Tongue (tissue), 2 donors: ENCODE results near the gene MAP3K15. TPM values are rescaled to one million over a fixed set of nuclear protein-coding genes. Genes with fewer than 3 reads are reported as not detected.

ENCODE experiments used
- DNase-seq: peaks from one replicate; pipeline ENCODE4 v3.0.0-alpha.2; 2015
- total RNA-seq: library from RNA; depleted of rRNA; stranded (reverse); fragments of >200 nt; gene quantifications from one replicate; pipeline ENCODE4 v1.2.3, GENCODE V29; 2014

MAP3K15 gene
- 0.41 TPM for total RNA-seq

DNA sequence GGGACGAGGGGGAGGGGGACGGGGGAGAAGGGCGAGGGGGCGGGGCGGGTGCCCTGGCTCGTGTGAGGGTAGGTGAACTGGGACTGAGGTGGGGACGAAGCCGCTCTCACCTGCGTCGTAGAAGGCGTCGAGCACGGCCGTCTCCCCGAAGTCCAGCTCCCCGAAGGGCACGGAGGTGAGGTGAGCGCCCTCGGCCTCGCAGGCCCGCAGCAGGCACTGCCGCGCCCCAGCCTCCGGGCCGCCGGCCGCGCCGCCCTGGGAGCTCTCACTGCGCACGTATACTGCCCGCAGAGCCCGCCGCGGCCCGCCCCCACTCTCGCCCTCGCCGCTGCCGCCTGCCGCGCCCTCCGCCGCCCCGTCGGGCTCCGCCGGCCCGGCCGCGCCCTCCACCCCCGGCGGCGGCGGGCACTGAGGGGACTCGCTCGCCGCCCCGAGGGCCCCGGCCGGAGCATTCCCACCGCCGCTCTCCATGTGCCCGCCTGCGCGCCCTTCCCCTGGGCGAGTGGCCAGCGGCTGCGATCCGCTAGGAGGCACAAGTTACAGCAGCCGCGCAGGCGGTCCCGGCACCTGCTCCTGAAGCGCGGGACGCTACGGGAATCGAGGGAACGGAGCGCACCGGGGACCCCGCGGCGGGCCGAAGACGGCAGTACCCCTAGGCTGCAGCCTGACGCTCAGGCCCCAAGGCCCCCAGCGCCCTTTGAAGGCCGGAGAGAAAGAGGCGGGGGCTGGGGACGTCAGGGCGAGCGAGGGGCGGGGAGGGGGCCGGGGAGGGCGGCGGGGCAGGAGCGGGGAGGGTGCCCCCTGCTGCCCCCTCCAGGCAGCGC, at the start of gene MAP3K15:
MAP3K15 (minus strand) TSS at position 718 of the 824 bp plus-strand sequence; CDS start at position 471, 247 bp downstream.
- DNase-seq = peak; percentile 30

GRCh38 chrX:19564606-19565005, 49.3 kb upstream of the MAP3K15 start:
- DNase-seq = no peak

DNA sequence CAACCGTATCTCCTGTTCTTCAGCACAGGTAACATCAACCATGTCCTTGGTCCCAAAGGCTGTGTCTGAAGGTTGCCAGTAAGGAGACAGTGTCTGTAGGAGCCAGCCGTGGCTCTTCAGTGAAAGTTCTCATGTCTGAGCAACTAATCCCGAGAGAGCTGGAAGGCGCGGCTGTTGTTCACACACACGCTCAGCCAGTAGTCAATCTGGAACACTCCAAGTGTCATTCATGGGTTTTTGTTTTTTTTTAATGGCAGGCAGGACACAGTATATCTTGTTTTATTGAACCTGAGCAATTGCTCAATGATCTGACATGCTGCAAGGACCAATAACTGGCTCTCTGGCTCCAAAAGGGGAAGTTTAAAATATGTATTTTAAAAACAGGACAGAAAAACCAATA, 48.4 kb upstream of the MAP3K15 start:
- no peak for DNase-seq

- DNase-seq = no peak
These were observed 48.0 kb upstream of the MAP3K15 start for GRCh38 chrX:19563327-19563726.

GRCh38 chrX:19560611-19561010, 45.3 kb upstream of the MAP3K15 start:
- no peak for DNase-seq

DNA sequence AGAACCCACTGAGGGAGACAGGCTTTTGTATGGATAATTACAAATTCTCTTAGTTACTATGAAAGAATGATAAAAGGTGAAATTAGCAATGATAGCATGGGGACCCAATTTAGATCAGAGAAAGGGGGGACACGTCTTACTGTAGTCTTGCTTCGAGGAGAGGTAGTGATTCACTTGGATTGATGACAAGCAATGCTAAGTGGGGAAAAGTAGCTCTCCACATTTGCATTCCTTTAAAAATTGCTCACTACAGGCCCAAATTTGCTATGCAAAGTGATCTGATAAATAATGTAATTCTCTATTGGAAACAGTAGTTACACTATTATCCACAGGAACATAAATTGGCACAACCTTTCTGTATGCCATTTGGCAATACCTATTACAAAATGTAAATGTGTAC, 42.5 kb upstream of the MAP3K15 start:
- no peak for DNase-seq

DNA sequence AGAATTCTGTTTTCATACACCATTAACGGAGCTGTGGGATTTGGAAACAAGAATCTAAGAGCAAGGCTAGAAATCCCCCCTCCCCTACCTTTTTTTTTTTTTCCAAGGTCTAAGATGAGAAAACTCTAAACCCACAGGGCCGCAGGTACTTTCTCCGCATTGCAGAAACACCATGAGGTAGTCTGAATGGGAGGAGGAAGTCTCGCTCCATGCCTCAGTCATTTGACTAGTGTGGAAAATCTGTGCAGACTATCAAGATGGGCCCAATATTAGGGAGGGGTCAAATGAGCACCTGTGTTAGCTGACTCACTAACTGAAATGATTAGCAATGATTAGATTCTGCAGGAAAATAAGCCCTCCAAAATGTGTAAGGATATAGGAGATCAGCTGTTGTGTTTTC, 40.9 kb upstream of the MAP3K15 start:
- no peak for DNase-seq

DNA sequence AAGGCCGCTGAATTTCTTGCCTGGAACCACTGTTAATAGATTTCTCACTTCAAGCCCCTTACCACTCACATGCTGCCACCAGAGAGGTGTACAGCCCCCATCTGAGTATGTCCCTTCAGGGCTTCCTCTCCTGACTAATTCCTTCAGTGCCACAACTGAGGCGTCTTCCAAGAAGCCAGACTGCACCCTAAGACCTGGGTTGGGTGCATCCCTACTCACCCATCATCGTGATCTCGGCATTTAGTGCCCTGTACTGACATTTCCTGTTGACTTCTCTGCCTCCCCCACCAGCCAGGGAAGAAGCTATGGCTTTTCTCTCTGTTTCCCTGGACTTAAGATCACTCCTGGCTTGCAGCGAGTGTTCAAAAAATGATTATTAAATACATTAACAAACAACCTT, 40.4 kb upstream of the MAP3K15 start:
- DNase-seq = no peak

DNA sequence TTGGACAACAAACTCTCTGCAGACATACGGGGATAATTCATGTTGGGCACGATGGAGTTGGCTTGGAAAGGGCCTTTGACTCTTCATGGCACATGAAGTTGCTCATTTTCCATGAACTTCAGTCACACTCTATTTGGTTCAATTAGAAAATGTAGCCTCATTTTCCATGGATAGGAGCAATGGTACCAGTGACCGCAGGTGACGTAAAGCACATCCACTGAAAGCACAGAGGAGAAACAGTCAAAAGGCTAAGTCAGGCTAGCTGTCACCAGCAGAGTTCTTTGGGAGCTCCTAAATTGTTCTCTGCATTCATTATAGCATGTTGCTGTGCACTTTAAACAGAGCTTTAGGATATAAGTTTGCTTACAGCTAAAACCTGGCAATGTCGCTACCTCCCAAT, 39.9 kb upstream of the MAP3K15 start:
- DNase-seq = no peak

GRCh38 chrX:19554786-19555185, 39.5 kb upstream of the MAP3K15 start:
- DNase-seq = peak; percentile 74

DNA sequence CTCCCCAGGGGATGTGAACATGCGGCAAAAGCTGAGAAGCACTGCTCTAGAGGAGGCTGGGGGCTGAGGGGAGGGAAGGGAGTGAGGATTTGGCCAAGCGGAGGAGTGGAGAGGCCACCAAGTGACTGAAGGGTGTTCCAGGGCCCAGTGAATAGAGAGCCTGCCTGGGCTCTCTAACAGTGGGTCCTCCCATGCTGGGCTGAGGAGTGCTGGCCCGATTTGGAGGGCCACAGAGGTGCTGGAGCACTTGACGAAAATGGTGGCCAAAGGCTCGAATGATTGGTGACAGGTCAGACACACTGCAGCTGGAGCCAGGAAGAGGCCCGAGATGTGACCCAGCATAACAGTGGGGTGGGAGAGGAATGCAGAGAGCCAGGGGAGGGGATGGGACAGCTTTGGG, 37.5 kb upstream of the MAP3K15 start:
- DNase-seq = no peak

DNA sequence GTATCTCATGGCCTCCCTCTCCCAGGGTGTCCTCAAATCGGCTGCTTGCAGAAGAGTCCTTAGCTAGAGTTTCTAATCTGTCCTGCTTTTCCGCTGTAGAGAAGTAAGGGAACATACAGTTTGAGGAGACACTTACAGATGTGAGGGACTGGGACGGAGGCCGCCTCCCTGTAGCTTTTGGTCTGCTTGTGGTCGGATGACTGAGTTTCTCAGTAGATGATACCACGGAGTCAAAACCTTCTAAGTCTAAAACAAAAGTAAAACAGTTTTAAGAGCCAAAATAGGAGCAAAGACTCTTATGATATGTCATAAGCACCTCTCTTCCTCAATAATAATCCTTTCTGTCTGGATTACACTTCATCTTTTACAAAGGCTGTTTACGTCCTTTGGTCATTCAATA, 34.5 kb upstream of the MAP3K15 start:
- DNase-seq = no peak

DNA sequence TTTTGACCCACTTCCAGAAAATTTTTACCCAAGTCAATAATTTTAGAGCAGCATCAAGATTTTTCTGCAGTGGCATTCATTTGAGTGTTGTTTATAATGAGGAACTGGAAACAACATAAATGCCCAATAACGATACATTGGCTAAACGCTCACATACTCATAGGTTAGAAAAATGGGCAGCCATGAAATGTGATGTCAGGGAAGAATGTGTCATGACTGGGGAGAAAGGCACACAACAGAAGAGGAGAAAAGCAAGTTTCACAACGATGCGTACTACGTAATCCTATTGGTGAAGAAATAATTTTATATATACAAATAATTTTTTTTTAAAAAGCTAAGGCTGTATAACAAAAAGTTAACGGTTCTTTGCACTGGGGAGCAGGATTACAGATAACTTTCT, 33.6 kb upstream of the MAP3K15 start:
- DNase-seq = no peak

GRCh38 chrX:19548279-19548678, 33.0 kb upstream of the MAP3K15 start:
- DNase-seq = no peak

DNA sequence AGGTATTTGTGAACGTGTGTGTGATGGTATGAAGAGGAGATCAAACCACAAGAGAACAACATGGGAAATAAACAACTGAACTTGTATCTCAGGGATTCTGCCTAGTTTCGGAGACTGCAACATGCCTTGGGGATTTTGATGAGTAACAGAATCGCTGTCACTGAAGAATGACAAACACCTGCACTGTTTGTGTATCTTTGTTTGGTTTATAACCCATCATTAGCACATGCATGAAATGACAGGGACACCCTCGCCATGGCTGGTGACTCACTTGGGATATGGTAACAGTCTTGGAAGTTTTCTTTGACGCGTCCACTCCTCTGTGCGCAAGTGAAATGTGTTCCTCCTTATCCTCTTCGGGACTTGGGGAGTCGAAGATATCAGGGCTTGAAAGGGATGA, 30.3 kb upstream of the MAP3K15 start:
- no peak for DNase-seq

GRCh38 chrX:19544693-19545305, 29.5 kb upstream of the MAP3K15 start:
- peak; percentile 73 for DNase-seq

DNA sequence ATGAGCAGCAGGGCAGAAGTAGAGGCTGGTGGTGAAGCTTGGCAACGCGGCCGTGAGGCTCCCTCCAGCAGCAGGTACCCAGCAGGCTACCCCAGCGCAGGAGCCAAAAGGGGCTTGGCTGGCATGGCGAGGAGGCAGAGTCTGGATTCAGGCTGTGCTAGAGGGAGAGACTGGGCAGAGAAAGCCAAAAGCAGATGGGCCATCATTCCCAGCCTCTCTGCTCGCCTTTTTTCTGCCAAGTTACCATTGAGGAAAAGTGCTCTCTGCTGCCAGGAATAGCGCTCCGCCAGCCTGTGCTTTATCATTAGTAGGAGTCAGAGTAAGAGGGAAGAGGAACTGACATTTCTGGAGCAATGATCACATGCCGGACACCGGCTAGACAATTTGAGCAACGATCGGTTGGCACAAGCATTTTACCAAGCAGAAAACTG, 28.7 kb upstream of the MAP3K15 start:
- DNase-seq = no peak

DNA sequence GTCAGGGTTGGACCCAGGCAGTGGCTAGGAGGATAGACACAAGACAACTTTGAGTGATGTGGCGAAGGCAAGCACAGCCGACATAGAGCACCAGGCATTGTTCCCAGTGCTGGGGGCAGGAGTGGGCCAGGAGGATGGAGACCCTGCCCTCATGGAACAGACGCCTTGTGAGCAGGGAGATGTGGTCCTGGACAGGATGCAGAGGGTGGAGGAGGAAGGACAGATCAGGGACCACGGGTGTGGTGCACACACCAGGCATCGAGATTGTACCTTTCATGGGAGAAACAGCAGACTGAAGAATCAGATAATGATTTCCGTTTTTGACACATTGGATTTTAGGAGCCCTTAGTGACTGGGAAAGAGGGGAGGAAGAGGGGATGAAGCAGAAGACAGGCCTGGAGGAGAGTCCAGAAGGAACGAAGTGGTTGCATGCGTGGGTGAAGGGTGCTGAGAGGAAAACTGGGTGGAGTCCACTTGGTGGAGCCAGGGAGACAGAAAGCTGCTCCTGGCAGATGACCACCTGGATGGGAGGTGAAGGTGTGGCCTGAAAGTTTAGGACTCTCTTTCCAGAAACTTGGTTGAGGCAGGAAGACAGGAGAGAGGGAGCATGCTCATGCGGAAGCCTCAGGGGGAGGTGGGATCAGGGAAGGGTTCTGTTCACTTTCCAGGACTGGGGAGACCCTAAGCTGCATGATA, 27.9 kb upstream of the MAP3K15 start:
- no peak for DNase-seq

DNA sequence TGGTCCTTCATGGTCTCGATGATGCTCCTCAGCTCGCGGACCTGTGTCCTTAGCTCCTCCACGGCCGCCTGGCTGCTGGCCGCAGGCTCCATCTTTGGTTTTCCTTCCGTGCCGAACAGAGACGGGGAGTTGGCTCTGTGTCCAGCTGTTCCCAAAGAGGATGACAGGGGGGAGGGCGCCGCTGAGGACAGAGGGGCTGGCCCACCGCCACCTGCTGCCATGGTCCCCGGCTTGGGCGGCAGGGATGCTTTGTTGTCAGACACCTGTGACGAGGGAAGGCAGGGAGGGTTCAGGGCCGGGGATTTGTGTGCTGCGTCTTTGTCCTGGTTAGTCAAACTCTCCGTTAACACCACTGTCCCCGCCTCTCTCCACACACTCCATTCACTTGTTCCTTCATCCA, 26.6 kb upstream of the MAP3K15 start:
- no peak for DNase-seq

GRCh38 chrX:19541196-19541595, 25.9 kb upstream of the MAP3K15 start:
- no peak for DNase-seq

GRCh38 chrX:19540076-19540475, 24.8 kb upstream of the MAP3K15 start:
- no peak for DNase-seq

- DNase-seq = no peak
These were observed 24.4 kb upstream of the MAP3K15 start for GRCh38 chrX:19539665-19540064.

DNA sequence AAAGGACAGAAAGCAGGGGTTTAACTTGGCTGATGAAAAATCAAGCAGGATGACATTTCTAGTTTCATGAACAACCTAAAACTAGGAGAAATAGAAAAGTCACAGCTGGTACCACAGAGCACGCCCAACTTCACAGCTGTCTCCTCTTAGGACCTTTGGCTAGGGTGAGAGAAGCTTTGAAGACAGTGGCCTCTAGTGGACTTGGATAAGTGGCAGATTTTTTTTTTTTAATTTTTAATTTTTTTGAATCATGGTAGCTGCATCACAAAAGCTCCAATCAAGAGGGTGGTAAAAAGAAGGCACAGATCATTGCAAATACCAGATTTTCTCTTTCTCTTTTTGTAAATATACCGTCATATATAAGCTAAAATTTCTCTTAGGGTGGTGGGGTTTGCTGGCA, 20.2 kb upstream of the MAP3K15 start:
- peak; percentile 71 for DNase-seq
